ENCODE measurements around the gene KRTAP2-3. TPM values are rescaled to one million over a fixed set of nuclear protein-coding genes. Genes with fewer than 3 reads are reported as not detected.
"Not testable (repeated sequence)": the region's sequence is repeated elsewhere in the genome, so short reads cannot be mapped to it uniquely, and the experiment has no call there.

Gene KRTAP2-3
- total RNA-seq, 2 donors from 2014 or later, result not detected

DNA sequence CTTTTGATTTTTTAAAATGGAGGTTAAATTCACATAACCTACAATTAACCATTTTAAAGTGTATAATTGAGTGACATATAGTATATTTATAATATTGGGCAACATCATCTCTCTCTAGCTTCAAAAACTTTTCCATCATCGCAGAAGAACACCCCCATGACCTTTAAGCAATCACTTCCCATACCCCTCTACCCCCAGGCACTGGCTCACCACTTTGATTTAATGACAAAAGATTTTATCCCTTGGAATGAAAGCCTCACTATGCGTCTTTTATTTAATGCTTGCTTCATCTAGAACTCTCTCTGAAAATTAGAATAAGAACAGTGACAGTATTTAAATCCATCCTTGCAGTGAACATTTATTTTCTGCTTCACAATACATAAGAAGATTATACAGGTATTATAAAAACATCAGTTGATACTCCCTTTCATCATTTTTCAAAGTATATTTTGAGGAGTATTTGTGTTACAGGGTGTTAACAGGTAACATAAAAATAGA is 22.0 kb downstream of the KRTAP2-3 start:
- Mint-ChIP-seq H3K36me3 (ENCODE audit: low read depth) (no peaks in the 10 kb centered on the region), H3K9me3 (no peaks in the 10 kb centered on the region), H3K4me3 (no peak overlapping the region), H3K27me3 (ENCODE audit: insufficient read depth) (no peaks in the 10 kb centered on the region), H3K27ac (no peak overlapping the region), H3K4me1 (peaks cover 2% of the 10 kb centered on the region)
- Histone ChIP-seq H3K27ac (ENCODE audit: low read depth, low read length) (no peak overlapping the region), H3K9me3 (ENCODE audit: control insufficient read depth, low read length) (no peaks in the 10 kb centered on the region), H3K9ac (ENCODE audit: extremely low read depth, low read length, poor library complexity, severe bottlenecking) (no peak overlapping the region), H3K36me3 (ENCODE audit: control insufficient read depth, insufficient read depth, low read length) (no peaks in the 10 kb centered on the region), H3K27me3 (ENCODE audit: control insufficient read depth, insufficient read depth, low read length, poor library complexity, severe bottlenecking) (no peaks in the 10 kb centered on the region), H3K4me1 (ENCODE audit: control insufficient read depth, insufficient read depth, low read length) (no peaks in the 10 kb centered on the region), H3K4me3 (ENCODE audit: low read length) (no peak overlapping the region)
- 82% methylated on average over 2 of the region's 2 CpGs; no CpG with 5 or more reads in 1 of the 2 experiments for WGBS, 2 experiments (ENCODE audit: insufficient coverage in 1 of 2, insufficient read length in 1 of 2)
- no peak for DNase-seq
- TF ChIP-seq, protein P1, sequence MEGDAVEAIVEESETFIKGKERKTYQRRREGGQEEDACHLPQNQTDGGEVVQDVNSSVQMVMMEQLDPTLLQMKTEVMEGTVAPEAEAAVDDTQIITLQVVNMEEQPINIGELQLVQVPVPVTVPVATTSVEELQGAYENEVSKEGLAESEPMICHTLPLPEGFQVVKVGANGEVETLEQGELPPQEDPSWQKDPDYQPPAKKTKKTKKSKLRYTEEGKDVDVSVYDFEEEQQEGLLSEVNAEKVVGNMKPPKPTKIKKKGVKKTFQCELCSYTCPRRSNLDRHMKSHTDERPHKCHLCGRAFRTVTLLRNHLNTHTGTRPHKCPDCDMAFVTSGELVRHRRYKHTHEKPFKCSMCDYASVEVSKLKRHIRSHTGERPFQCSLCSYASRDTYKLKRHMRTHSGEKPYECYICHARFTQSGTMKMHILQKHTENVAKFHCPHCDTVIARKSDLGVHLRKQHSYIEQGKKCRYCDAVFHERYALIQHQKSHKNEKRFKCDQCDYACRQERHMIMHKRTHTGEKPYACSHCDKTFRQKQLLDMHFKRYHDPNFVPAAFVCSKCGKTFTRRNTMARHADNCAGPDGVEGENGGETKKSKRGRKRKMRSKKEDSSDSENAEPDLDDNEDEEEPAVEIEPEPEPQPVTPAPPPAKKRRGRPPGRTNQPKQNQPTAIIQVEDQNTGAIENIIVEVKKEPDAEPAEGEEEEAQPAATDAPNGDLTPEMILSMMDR (conservative IDR thresholded peaks at IDR 0.05), result no peak

DNA sequence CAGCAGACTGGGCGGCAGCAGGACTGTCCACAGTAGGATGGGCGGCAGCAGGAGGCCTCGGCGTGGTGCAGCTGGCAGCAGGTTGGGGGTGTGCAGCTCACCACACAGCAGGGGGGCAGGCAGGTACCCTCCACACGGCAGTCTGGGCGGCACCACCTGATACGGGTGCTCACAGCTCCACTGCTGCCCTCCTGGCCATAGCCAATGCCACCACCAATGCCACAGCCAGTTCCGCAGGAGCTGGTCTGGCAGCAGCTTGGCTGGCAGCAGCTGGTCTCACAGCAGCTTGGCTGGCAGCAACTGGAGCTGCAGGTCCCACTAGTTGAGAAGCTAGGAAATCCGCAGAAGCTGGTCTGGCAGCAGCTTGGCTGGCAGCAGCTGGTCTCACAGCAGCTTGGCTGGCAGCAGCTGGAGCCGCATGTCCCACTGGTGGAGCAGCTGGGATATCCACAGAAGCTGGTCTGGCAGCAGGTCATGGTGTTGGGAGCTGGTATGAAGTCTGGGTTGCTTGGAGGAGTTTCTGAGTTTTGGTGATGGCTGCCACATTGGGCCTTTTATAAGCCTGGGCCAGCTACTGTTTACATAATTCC is 25.5 kb downstream of the KRTAP2-3 start, which contains the start of gene KRTAP1-3:
TSS of gene KRTAP1-3 (minus strand) at position 529 of the 590 bp plus-strand sequence. CDS start at position 476, 53 bp downstream.
- not testable (repeated sequence) for DNase-seq; H3K27me3 ChIP-seq (ENCODE audit: control insufficient read depth, insufficient read depth, low read length, poor library complexity, severe bottlenecking); H3K4me1 ChIP-seq (ENCODE audit: control insufficient read depth, insufficient read depth, low read length); H3K4me1 Mint-ChIP-seq; H3K4me3 ChIP-seq (ENCODE audit: low read length); H3K36me3 ChIP-seq (ENCODE audit: control insufficient read depth, insufficient read depth, low read length); H3K9ac ChIP-seq (ENCODE audit: extremely low read depth, low read length, poor library complexity, severe bottlenecking); H3K27ac Mint-ChIP-seq; H3K9me3 Mint-ChIP-seq; H3K9me3 ChIP-seq (ENCODE audit: control insufficient read depth, low read length); H3K36me3 Mint-ChIP-seq (ENCODE audit: low read depth); H3K27ac ChIP-seq (ENCODE audit: low read depth, low read length); H3K27me3 Mint-ChIP-seq (ENCODE audit: insufficient read depth); H3K4me3 Mint-ChIP-seq
- 96 to 100% methylated on average over 4 to 7 of the region's 10 CpGs for WGBS, 2 experiments (ENCODE audit: insufficient coverage in 1 of 2, insufficient read length in 1 of 2)

DNA sequence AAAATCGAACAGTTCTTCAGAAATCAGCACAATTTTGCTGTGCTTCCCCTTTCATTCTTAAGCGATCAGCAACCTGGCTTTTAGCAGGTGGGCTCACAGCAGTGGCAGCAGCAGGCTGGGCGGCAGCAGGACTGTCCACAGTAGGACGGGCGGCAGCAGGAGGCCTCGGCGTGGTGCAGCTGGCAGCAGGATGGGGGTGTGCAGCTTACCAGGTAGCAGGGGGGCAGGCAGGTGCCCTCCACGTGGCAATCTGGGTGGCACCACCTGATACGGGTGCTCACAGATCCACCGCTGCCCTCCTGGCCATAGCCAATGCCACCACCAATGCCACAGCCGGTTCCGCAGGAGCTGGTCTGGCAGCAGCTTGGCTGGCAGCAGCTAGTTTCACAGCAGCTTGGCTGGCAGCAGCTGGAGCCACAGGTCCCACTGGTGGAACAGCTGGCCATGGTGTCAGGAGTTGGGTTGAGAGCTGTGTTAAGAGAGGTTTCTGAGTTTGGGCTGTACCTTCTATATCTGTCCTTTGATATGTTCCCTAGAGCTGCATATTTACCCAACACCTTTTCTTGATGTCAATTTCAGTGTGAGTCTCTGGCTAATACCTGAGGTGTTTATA is 30.2 kb downstream of the KRTAP2-3 start, which contains the start of gene KRTAP1-4:
TSS of gene KRTAP1-4 (minus strand) at position 563 of the 613 bp plus-strand sequence. CDS start at position 446, 117 bp downstream.
- 95 to 96% methylated on average over 2 to 12 of the region's 12 CpGs for WGBS, 2 experiments (ENCODE audit: insufficient coverage in 1 of 2, insufficient read length in 1 of 2)
- H3K4me3 Mint-ChIP-seq, result no peak within 1 kb of the TSS
- Histone ChIP-seq H3K27me3 (ENCODE audit: control insufficient read depth, insufficient read depth, low read length, poor library complexity, severe bottlenecking) (no peaks in the 10 kb centered on the region), H3K36me3 (ENCODE audit: control insufficient read depth, insufficient read depth, low read length) (no peaks in the 10 kb centered on the region), H3K27ac (ENCODE audit: low read depth, low read length) (no peak within 1 kb of the TSS), H3K9ac (ENCODE audit: extremely low read depth, low read length, poor library complexity, severe bottlenecking) (no peak within 1 kb of the TSS), H3K4me1 (ENCODE audit: control insufficient read depth, insufficient read depth, low read length) (no peaks in the 10 kb centered on the region), H3K4me3 (ENCODE audit: low read length) (no peak within 1 kb of the TSS), H3K9me3 (ENCODE audit: control insufficient read depth, low read length) (no peaks in the 10 kb centered on the region)
- H3K27me3 Mint-ChIP-seq (ENCODE audit: insufficient read depth), result peaks cover under 1% of the 10 kb centered on the region
- H3K36me3 Mint-ChIP-seq (ENCODE audit: low read depth), result no peaks in the 10 kb centered on the region
- no peaks in the 10 kb centered on the region for H3K9me3 Mint-ChIP-seq
- TF ChIP-seq, protein P1 (conservative IDR thresholded peaks at IDR 0.05), result no peak
- H3K4me1 Mint-ChIP-seq, result no peaks in the 10 kb centered on the region
- no peak within 1 kb of the TSS for H3K27ac Mint-ChIP-seq
- DNase-seq, result no peak

Data from endodermal cell (in vitro differentiated cells).